ENCODE data around the gene CRCP.

GRCh38 chr7:66125052-66125694 lies 10.5 kb downstream of the CRCP start:
- TF ChIP-seq CTCF (optimal IDR thresholded peaks at IDR 0.05 in 1 of 3, IDR thresholded peaks at IDR 0.05 in 1 of 3, conservative IDR thresholded peaks at IDR 0.05 in 1 of 3; ENCODE audit: extremely low read depth in 1 of 3, insufficient read depth in 2 of 3, low read length in 3 of 3): no peak
- no peak for TF ChIP-seq EZH2 (IDR thresholded peaks at IDR 0.05; ENCODE audit: low read length)

Measured in keratinocyte (primary cell).